ENCODE data around the gene SH3D21.

GRCh38 chr1:36304521-36304920 lies 1.6 kb upstream of the SH3D21 start:
- no peak for TF ChIP-seq POLR2A (IDR thresholded peaks at IDR 0.05)
- no peak for TF ChIP-seq CTCF (IDR thresholded peaks at IDR 0.05 in 4 of 5, conservative IDR thresholded peaks at IDR 0.05 in 1 of 5)
